Fibroblast of lung (primary cell): ENCODE measurements around the gene ANGEL2. TPM values are rescaled to one million over a fixed set of nuclear protein-coding genes. Genes with fewer than 3 reads are reported as not detected.
"Not testable (repeated sequence)": the region's sequence is repeated elsewhere in the genome, so short reads cannot be mapped to it uniquely, and the experiment has no call there.

ENCODE experiments used
- DNase-seq, 2 donors: peaks; one replicate each; pipeline versions ENCODE4 v3.0.0 to v3.0.0-alpha.2; 2010; ENCODE audit warnings: low read depth in 2 of 2
- H2AFZ ChIP-seq: 2 replicates; pipeline ENCODE4 v1.5.1; 2012; ENCODE audit warnings: low read length, control low read depth, inconsistent platforms
- H3K27ac ChIP-seq: 2 replicates; pipeline ENCODE4 v1.5.1; 2011; ENCODE audit warnings: low read length, control low read depth; ENCODE audit not compliant: insufficient read depth
- H3K27me3 ChIP-seq: 2 replicates; pipeline ENCODE4 v1.5.1; 2011; ENCODE audit warnings: mild to moderate bottlenecking, low read length; ENCODE audit not compliant: control insufficient read depth, insufficient read depth
- H3K36me3 ChIP-seq: 2 replicates; pipeline ENCODE4 v1.5.1; 2011; ENCODE audit warnings: low read length; ENCODE audit not compliant: control insufficient read depth, insufficient read depth
- H3K4me1 ChIP-seq: 2 replicates; pipeline ENCODE4 v1.5.1; 2011; ENCODE audit warnings: low read length; ENCODE audit not compliant: control insufficient read depth, insufficient read depth; ENCODE audit errors: extremely low read depth
- H3K4me2 ChIP-seq: 2 replicates; pipeline ENCODE4 v1.5.1; 2011; ENCODE audit warnings: low read length, control low read depth; ENCODE audit not compliant: insufficient read depth; ENCODE audit errors: extremely low read depth
- H3K4me3 ChIP-seq, 4 experiments: fragments of 200-600 bp in 1 of 4; sonication (generic) in 1 of 4; replicated peaks in 1 of 4; 2 replicates each; pipeline ENCODE4 v1.5.1; 2011 to 2016; ENCODE audit warnings: low read length in 4 of 4, low read depth in 3 of 4, mild to moderate bottlenecking in 3 of 4, control low read depth in 2 of 4, inconsistent platforms in 1 of 4, mixed read lengths in 1 of 4; ENCODE audit not compliant: insufficient read depth in 1 of 4; ENCODE audit errors: control extremely low read depth in 1 of 4
- H3K79me2 ChIP-seq: 2 replicates; pipeline ENCODE4 v1.5.1; 2012; ENCODE audit warnings: mild to moderate bottlenecking, low read length, inconsistent platforms; ENCODE audit not compliant: control insufficient read depth, insufficient read depth
- H3K9ac ChIP-seq: 2 replicates; pipeline ENCODE4 v1.5.1; 2011; ENCODE audit warnings: mild to moderate bottlenecking, low read length, control low read depth; ENCODE audit not compliant: insufficient read depth
- H3K9me3 ChIP-seq: 2 replicates; pipeline ENCODE4 v1.5.1; 2012; ENCODE audit warnings: low read depth, low read length; ENCODE audit not compliant: control insufficient read depth, insufficient read depth
- H4K20me1 ChIP-seq: 2 replicates; pipeline ENCODE4 v1.5.1; 2011; ENCODE audit warnings: low read length; ENCODE audit not compliant: control insufficient read depth, insufficient read depth; ENCODE audit errors: extremely low read depth
- CTCF ChIP-seq, 2 donors: IDR thresholded peaks in 1 of 2; conservative IDR thresholded peaks in 1 of 2; 1 replicate in 1 of 2; 2 replicates in 1 of 2; pipeline ENCODE4 v1.5.1; 2011 to 2012; ENCODE audit warnings: low read length in 2 of 2, control low read depth in 1 of 2, inconsistent platforms in 1 of 2, low read depth in 1 of 2, mild to moderate bottlenecking in 1 of 2
- EZH2 ChIP-seq: IDR thresholded peaks from 2 replicates; pipeline ENCODE4 v1.5.1; 2012; ENCODE audit warnings: low read length, control low read depth, mild to moderate bottlenecking; ENCODE audit errors: missing control alignments
- polyA plus RNA-seq, 2 donors: library from polyadenylated mRNA; depleted of rRNA in 1 of 2; stranded (reverse) in 1 of 2; unstranded in 1 of 2; fragments of >200 nt; gene quantifications; 2 replicates each; pipeline ENCODE4 v1.2.1, GENCODE V29; 2011 to 2012; ENCODE audit warnings: missing spikeins in 1 of 2
- total RNA-seq: library from RNA; depleted of rRNA; stranded (reverse); fragments of >200 nt; gene quantifications from 2 replicates; pipeline ENCODE4 v1.2.1, GENCODE V29; 2014

Gene ANGEL2
- total and polyA plus RNA-seq, 2 donors (not counting 1 experiment from before 2014, with no cell fraction given), result 21.1 to 71.5 TPM

GRCh38 chr1:213049232-213049631 is 33.6 kb upstream of the ANGEL2 start:
- Histone ChIP-seq H3K36me3 (no peaks in the 10 kb centered on the region), H3K27me3 (no peaks in the 10 kb centered on the region), H3K9me3 (no peaks in the 10 kb centered on the region), H3K79me2 (peaks cover 26% of the 10 kb centered on the region), H3K4me1 (no peaks in the 10 kb centered on the region), H3K4me2 (no peak overlapping the region), H3K9ac (no peak overlapping the region), H4K20me1 (no peaks in the 10 kb centered on the region), H3K27ac (no peak overlapping the region), H2AFZ (no peak overlapping the region), H3K4me3 (no peak overlapping the region)
- DNase-seq, result no peak
- TF ChIP-seq CTCF (conservative IDR thresholded peaks at IDR 0.05 in 1 of 2, IDR thresholded peaks at IDR 0.05 in 1 of 2; ENCODE audit: low read depth in 1 of 2, low read length in 2 of 2), result no peak
- TF ChIP-seq EZH2, result no peak

- H4K20me1 ChIP-seq, H3K9me3 ChIP-seq, H3K4me2 ChIP-seq, H3K27ac ChIP-seq, H2AFZ ChIP-seq, H3K4me3 ChIP-seq, H3K79me2 ChIP-seq, H3K27me3 ChIP-seq, H3K9ac ChIP-seq, DNase-seq, H3K4me1 ChIP-seq, H3K36me3 ChIP-seq: not testable (repeated sequence)
These were observed 29.9 kb upstream of the ANGEL2 start for GRCh38 chr1:213045321-213046226.

GRCh38 chr1:213041443-213041842 is 25.8 kb upstream of the ANGEL2 start:
- Histone ChIP-seq H3K79me2 (no peaks in the 10 kb centered on the region), H3K36me3 (no peaks in the 10 kb centered on the region), H3K9me3 (no peaks in the 10 kb centered on the region), H3K4me2 (no peak overlapping the region), H3K27ac (no peak overlapping the region), H3K9ac (no peak overlapping the region), H3K27me3 (no peaks in the 10 kb centered on the region), H2AFZ (no peak overlapping the region), H4K20me1 (no peaks in the 10 kb centered on the region), H3K4me1 (no peaks in the 10 kb centered on the region), H3K4me3 (no peak overlapping the region)
- TF ChIP-seq EZH2, result no peak
- peak; percentile 53 to 83 for DNase-seq

- no peak for DNase-seq
- no peaks in the 10 kb centered on the region for H3K4me1 ChIP-seq
- no peak for TF ChIP-seq EZH2
- TF ChIP-seq CTCF (conservative IDR thresholded peaks at IDR 0.05 in 1 of 2, IDR thresholded peaks at IDR 0.05 in 1 of 2; ENCODE audit: low read depth in 1 of 2, low read length in 2 of 2), result no peak
- H3K9ac ChIP-seq, result no peak overlapping the region
- H3K4me3 ChIP-seq, result no peak overlapping the region
- no peaks in the 10 kb centered on the region for H3K36me3 ChIP-seq
- no peak overlapping the region for H3K4me2 ChIP-seq
- H3K27me3 ChIP-seq, result no peaks in the 10 kb centered on the region
- no peaks in the 10 kb centered on the region for H3K79me2 ChIP-seq
- no peak overlapping the region for H3K27ac ChIP-seq
- H2AFZ ChIP-seq, result no peak overlapping the region
- no peaks in the 10 kb centered on the region for H3K9me3 ChIP-seq
- no peaks in the 10 kb centered on the region for H4K20me1 ChIP-seq
These were observed 19.9 kb upstream of the ANGEL2 start for GRCh38 chr1:213035573-213035972.
